DMS153 treated with DMSO at 0.1 percent for 48 hours (cell line): ENCODE data around the gene UNC13A.
"Not testable (repeated sequence)": the region's sequence is repeated elsewhere in the genome, so short reads cannot be mapped to it uniquely, and the experiment has no call there.

Experiments used
- DNase-seq: peaks from one replicate; lab custom pipeline; 2025; ENCODE audit not compliant: unreplicated experiment; lab: John Stamatoyannopoulos, UW

UNC13A gene

GRCh38 chr19:17604372-17605025 is 83.7 kb downstream of the UNC13A start:
- DNase-seq, result no peak

GRCh38 chr19:17602872-17603510 is 85.2 kb downstream of the UNC13A start:
- no peak for DNase-seq

GRCh38 chr19:17602217-17602616 is 85.9 kb downstream of the UNC13A start:
- DNase-seq, result no peak

GRCh38 chr19:17601683-17602082 is 86.5 kb downstream of the UNC13A start:
- DNase-seq, result no peak

GRCh38 chr19:17599780-17600179 is 88.4 kb downstream of the UNC13A start:
- DNase-seq, result no peak

- DNase-seq, result no peak
These were observed 89.2 kb downstream of the UNC13A start for GRCh38 chr19:17598953-17599352.

- DNase-seq, result not testable (repeated sequence)
These were observed 90.1 kb downstream of the UNC13A start for GRCh38 chr19:17598063-17598462.

GRCh38 chr19:17594296-17594695 is 93.9 kb downstream of the UNC13A start:
- DNase-seq, result not testable (repeated sequence)

- DNase-seq, result no peak
These were observed 97.3 kb downstream of the UNC13A start for GRCh38 chr19:17590866-17591265.

GRCh38 chr19:17585395-17585794 is 102.8 kb downstream of the UNC13A start:
- DNase-seq, result not testable (repeated sequence)

GRCh38 chr19:17584132-17584531 is 104.0 kb downstream of the UNC13A start:
- no peak for DNase-seq

GRCh38 chr19:17582613-17583012 is 105.5 kb downstream of the UNC13A start:
- DNase-seq, result no peak

- DNase-seq, result no peak
These were observed 106.8 kb downstream of the UNC13A start for GRCh38 chr19:17581211-17581874.

- no peak for DNase-seq
These were observed 107.5 kb downstream of the UNC13A start for GRCh38 chr19:17580470-17581144.

GRCh38 chr19:17579661-17580244 is 108.4 kb downstream of the UNC13A start:
- no peak for DNase-seq

- DNase-seq, result no peak
These were observed 110.6 kb downstream of the UNC13A start for GRCh38 chr19:17577457-17578097.

GRCh38 chr19:17576758-17577456 is 111.2 kb downstream of the UNC13A start:
- no peak for DNase-seq

- DNase-seq, result no peak
These were observed 112.0 kb downstream of the UNC13A start for GRCh38 chr19:17575871-17576757.

GRCh38 chr19:17572638-17573037 is 115.5 kb downstream of the UNC13A start:
- no peak for DNase-seq
